ENCODE measurements around the gene SYNGR3. TPM values are rescaled to one million over a fixed set of nuclear protein-coding genes. Genes with fewer than 3 reads are reported as not detected.

Gene SYNGR3
- polyA plus RNA-seq, 2 of the 4 experiments (the other 2 are of a cell fraction), result 4.1 to 4.9 TPM

- POLR2A ChIA-PET, result interaction anchor here (0.6 to 5.4 kb wide), 5 partner anchors 12 to 603 kb away, joined by 3 to 50 read pairs (median 3); partner anchors contain the start of genes RPS2, TBL3 and TRAF7
- TF ChIP-seq E2F6 (IDR thresholded peaks at IDR 0.05; ENCODE audit: borderline replicate concordance, low read depth) (0 out of 2 replicates have a peak, but pooled peaks have one; percentile 68), CEBPB (IDR thresholded peaks at IDR 0.05) (no peak; a peak in 1 of 4 replicates), PHF8 (IDR thresholded peaks at IDR 0.05; ENCODE audit: borderline replicate concordance, low read depth) (peak; percentile 30), ELK1 (IDR thresholded peaks at IDR 0.05; ENCODE audit: low read depth, low read length) (no peak), EHF (CRISPR knock-in tag; IDR thresholded peaks at IDR 0.05) (peak; percentile 72; the same call in 1 of the 2 replicates), NPAS2 (CRISPR knock-in tag; IDR thresholded peaks at IDR 0.05; ENCODE audit: borderline replicate concordance) (peak; percentile 48; the same call in 1 of the 2 replicates), USF2 (IDR thresholded peaks at IDR 0.05) (no peak), HMGXB4 (CRISPR knock-in tag; IDR thresholded peaks at IDR 0.05; ENCODE audit: borderline replicate concordance) (no peak), SREBF2 (IDR thresholded peaks at IDR 0.05) (no peak), RARB (CRISPR knock-in tag; IDR thresholded peaks at IDR 0.05) (no peak), EP300 (IDR thresholded peaks at IDR 0.05) (no peak), MYC (IDR thresholded peaks at IDR 0.05; ENCODE audit: borderline replicate concordance, low read length) (peak; percentile 42; the same call in 1 of the 2 replicates), JUN (IDR thresholded peaks at IDR 0.05) (peak; percentile 30 to 82; a peak in 3 of 5 replicates), POLR2AphosphoS2 (conservative IDR thresholded peaks at IDR 0.05; ENCODE audit: low read length) (no peak), JUNB (IDR thresholded peaks at IDR 0.05) (no peak), ZFP36 (IDR thresholded peaks at IDR 0.05; ENCODE audit: borderline replicate concordance, partially characterized antibody) (no peak), ZNF302 (CRISPR knock-in tag; IDR thresholded peaks at IDR 0.05) (no peak), RAD21 (conservative IDR thresholded peaks at IDR 0.05 in 1 of 2, IDR thresholded peaks at IDR 0.05 in 1 of 2) (0 out of 5 replicates have a peak, but pooled peaks of 1 of the 2 experiments have one; percentile 18), MAFK (IDR thresholded peaks at IDR 0.05; ENCODE audit: partially characterized antibody) (no peak), TFCP2L1 (CRISPR knock-in tag; IDR thresholded peaks at IDR 0.05) (0 out of 2 replicates have a peak, but pooled peaks have one; percentile 63), ZC3H11A (IDR thresholded peaks at IDR 0.05) (no peak), CHD4 (IDR thresholded peaks at IDR 0.05; ENCODE audit: borderline replicate concordance) (no peak), POLR2A (IDR thresholded peaks at IDR 0.05; ENCODE audit: low read length) (peak; percentile 85), KDM5A (IDR thresholded peaks at IDR 0.05) (peak; percentile 96), FOSB (CRISPR knock-in tag; IDR thresholded peaks at IDR 0.05) (no peak), MAX (IDR thresholded peaks at IDR 0.05) (peak; percentile 82), NR3C1 (IDR thresholded peaks at IDR 0.05) (no peak), EHMT2 (IDR thresholded peaks at IDR 0.05; ENCODE audit: low read depth) (no peak), SMC3 (IDR thresholded peaks at IDR 0.05) (peak; percentile 45), ESRRA (IDR thresholded peaks at IDR 0.05; ENCODE audit: borderline replicate concordance, low read length) (no peak), BHLHE40 (IDR thresholded peaks at IDR 0.05; ENCODE audit: low read depth, low read length) (no peak), CBX2 (IDR thresholded peaks at IDR 0.05; ENCODE audit: borderline replicate concordance, low read depth) (no peak), HOXA7 (CRISPR knock-in tag; IDR thresholded peaks at IDR 0.05) (no peak), MAZ (IDR thresholded peaks at IDR 0.05; ENCODE audit: borderline replicate concordance, low read depth, low read length) (peak; percentile 46; the same call in 1 of the 2 replicates), FOSL2 (IDR thresholded peaks at IDR 0.05) (no peak), FOSL2 (CRISPR knock-in tag; IDR thresholded peaks at IDR 0.05) (peak; percentile 18; the same call in 1 of the 2 replicates)
Measured at GRCh38 chr16:1983544-1984346, 6.0 kb upstream of the SYNGR3 start, which contains the start of gene GFER. TSS of gene GFER (plus strand) at chr16:1984193. CDS start at chr16:1984219, 26 bp downstream.

More at GRCh38 chr16:1983544-1984346, 6.0 kb upstream of the SYNGR3 start, which contains the start of gene GFER:
- CTCF ChIA-PET, result interaction anchor here (1.1 to 19.7 kb wide), 6 partner anchors 10 to 157 kb away, joined by 3 to 196 read pairs (median 7); partner anchors contain the start of gene ZNF598
- WGBS (ENCODE audit: missing lambda C conversion rate), result 0% methylated on average over 22 of the region's 109 CpGs
- DNase-seq (ENCODE audit: low read depth in 1 of 2, low spot score in 1 of 2) (peak; percentile 94 to 96), ATAC-seq (peak; percentile 72 to 85), FAIRE-seq (no peak)
- Histone ChIP-seq H3K27ac (peak within 1 kb of the TSS; percentile 86 to 94), H3K9me3 (no peaks in the 10 kb centered on the region), H3K4me3 (peak within 1 kb of the TSS; percentile 67), H3K4me1 (peaks cover 37% of the 10 kb centered on the region), H3K4me2 (peak within 1 kb of the TSS; percentile 88)

Measured in A549 (cell line).